ENCODE results near the gene EYA2. TPM values are rescaled to one million over a fixed set of nuclear protein-coding genes. Genes with fewer than 3 reads are reported as not detected.

EYA2 gene
- polyA plus RNA-seq, 1 donor (not counting 4 experiments of a cell fraction or from before 2014, with no cell fraction given) = not detected

- dilution Hi-C loops (cut with MboI; ENCODE audit: extremely low pct_ligation_motif_present, low sequenced_read_pairs) = no loop called here
- no peaks in the 10 kb centered on the region for H3K79me2 ChIP-seq (ENCODE audit: control insufficient read depth, insufficient read depth, low read length)
- no peak overlapping the region for H3K4me3 ChIP-seq (ENCODE audit: control insufficient read depth in 2 of 3, extremely low read depth in 1 of 3, insufficient read depth in 2 of 3, low read depth in 1 of 3, low read length in 3 of 3)
- H4K20me1 ChIP-seq (ENCODE audit: control insufficient read depth, extremely low read depth, insufficient read depth, low read length) = no peaks in the 10 kb centered on the region
- H3K4me1 ChIP-seq (ENCODE audit: control insufficient read depth, extremely low read depth, insufficient read depth, low read length) = no peaks in the 10 kb centered on the region
- no peak overlapping the region for H3K27ac ChIP-seq (ENCODE audit: control insufficient read depth, insufficient read depth, low read length)
- no peak for FAIRE-seq
- TF ChIP-seq EZH2 (IDR thresholded peaks at IDR 0.05; ENCODE audit: low read length) (no peak), CTCF (optimal IDR thresholded peaks at IDR 0.05 in 1 of 3, IDR thresholded peaks at IDR 0.05 in 1 of 3, conservative IDR thresholded peaks at IDR 0.05 in 1 of 3; ENCODE audit: extremely low read depth in 1 of 3, insufficient read depth in 2 of 3, low read length in 3 of 3) (no peak)
- H3K27me3 ChIP-seq (ENCODE audit: control insufficient read depth, extremely low read depth, insufficient read depth, low read length) = peaks cover 3% of the 10 kb centered on the region
- no peaks in the 10 kb centered on the region for H3K36me3 ChIP-seq (ENCODE audit: control insufficient read depth in 2 of 2, extremely low read depth in 1 of 2, insufficient read depth in 2 of 2, low read length in 2 of 2)
- H3K4me2 ChIP-seq (ENCODE audit: control insufficient read depth, extremely low read depth, insufficient read depth, low read depth, low read length) = no peak overlapping the region
- no peak overlapping the region for H2AFZ ChIP-seq (ENCODE audit: control insufficient read depth, low read length)
- H3K9me1 ChIP-seq (ENCODE audit: control insufficient read depth, extremely low read depth, insufficient read depth, low read length) = no peaks in the 10 kb centered on the region
- H3K9ac ChIP-seq (ENCODE audit: control insufficient read depth, extremely low read depth, insufficient read depth, low read length) = no peak overlapping the region
- DNase-seq (ENCODE audit: low read depth, low spot score) = no peak
- H3K9me3 ChIP-seq (ENCODE audit: control insufficient read depth, low read depth, low read length) = no peaks in the 10 kb centered on the region
Observed at GRCh38 chr20:47054506-47054905, 159.9 kb downstream of the EYA2 start.

- TF ChIP-seq CTCF (optimal IDR thresholded peaks at IDR 0.05 in 1 of 3, IDR thresholded peaks at IDR 0.05 in 1 of 3, conservative IDR thresholded peaks at IDR 0.05 in 1 of 3; ENCODE audit: extremely low read depth in 1 of 3, insufficient read depth in 2 of 3, low read length in 3 of 3) (no peak), EZH2 (IDR thresholded peaks at IDR 0.05; ENCODE audit: low read length) (no peak)
- Histone ChIP-seq H3K79me2 (ENCODE audit: control insufficient read depth, insufficient read depth, low read length) (no peaks in the 10 kb centered on the region), H3K4me1 (ENCODE audit: control insufficient read depth, extremely low read depth, insufficient read depth, low read length) (no peaks in the 10 kb centered on the region), H4K20me1 (ENCODE audit: control insufficient read depth, extremely low read depth, insufficient read depth, low read length) (no peaks in the 10 kb centered on the region), H2AFZ (ENCODE audit: control insufficient read depth, low read length) (no peak overlapping the region), H3K27me3 (ENCODE audit: control insufficient read depth, extremely low read depth, insufficient read depth, low read length) (peaks cover 3% of the 10 kb centered on the region), H3K27ac (ENCODE audit: control insufficient read depth, insufficient read depth, low read length) (no peak overlapping the region), H3K9me3 (ENCODE audit: control insufficient read depth, low read depth, low read length) (no peaks in the 10 kb centered on the region), H3K9me1 (ENCODE audit: control insufficient read depth, extremely low read depth, insufficient read depth, low read length) (no peaks in the 10 kb centered on the region), H3K9ac (ENCODE audit: control insufficient read depth, extremely low read depth, insufficient read depth, low read length) (no peak overlapping the region), H3K4me2 (ENCODE audit: control insufficient read depth, extremely low read depth, insufficient read depth, low read depth, low read length) (no peak overlapping the region), H3K36me3 (ENCODE audit: control insufficient read depth in 2 of 2, extremely low read depth in 1 of 2, insufficient read depth in 2 of 2, low read length in 2 of 2) (no peaks in the 10 kb centered on the region), H3K4me3 (ENCODE audit: control insufficient read depth in 2 of 3, extremely low read depth in 1 of 3, insufficient read depth in 2 of 3, low read depth in 1 of 3, low read length in 3 of 3) (no peak overlapping the region)
- no peak for DNase-seq (ENCODE audit: low read depth, low spot score)
- dilution Hi-C loops (cut with MboI; ENCODE audit: extremely low pct_ligation_motif_present, low sequenced_read_pairs) = no loop called here
- no peak for FAIRE-seq
Observed at GRCh38 chr20:47054945-47055344, 160.3 kb downstream of the EYA2 start.
